Left renal cortex interstitium (tissue), 4 donors: ENCODE measurements around the gene PRLR. TPM values are rescaled to one million over a fixed set of nuclear protein-coding genes. Genes with fewer than 3 reads are reported as not detected.
"Not testable (repeated sequence)": the region's sequence is repeated elsewhere in the genome, so short reads cannot be mapped to it uniquely, and the experiment has no call there.

Source experiments
- DNase-seq, 4 donors: peaks; one replicate each; pipeline ENCODE4 v3.0.0-alpha.2; 2013; ENCODE audit warnings: low read depth in 4 of 4, low spot score in 2 of 4, missing footprints in 1 of 4
- polyA plus RNA-seq, 4 donors: library from polyadenylated mRNA; unstranded; fragments of 120-200 nt; gene quantifications; one replicate each; pipeline ENCODE4 v1.2.1, GENCODE V29; 2013; ENCODE audit not compliant: insufficient read length in 4 of 4

The PRLR gene
- 10 to 100 TPM; 22.8 to 47.8 (median 38.7) TPM for polyA plus RNA-seq

DNA sequence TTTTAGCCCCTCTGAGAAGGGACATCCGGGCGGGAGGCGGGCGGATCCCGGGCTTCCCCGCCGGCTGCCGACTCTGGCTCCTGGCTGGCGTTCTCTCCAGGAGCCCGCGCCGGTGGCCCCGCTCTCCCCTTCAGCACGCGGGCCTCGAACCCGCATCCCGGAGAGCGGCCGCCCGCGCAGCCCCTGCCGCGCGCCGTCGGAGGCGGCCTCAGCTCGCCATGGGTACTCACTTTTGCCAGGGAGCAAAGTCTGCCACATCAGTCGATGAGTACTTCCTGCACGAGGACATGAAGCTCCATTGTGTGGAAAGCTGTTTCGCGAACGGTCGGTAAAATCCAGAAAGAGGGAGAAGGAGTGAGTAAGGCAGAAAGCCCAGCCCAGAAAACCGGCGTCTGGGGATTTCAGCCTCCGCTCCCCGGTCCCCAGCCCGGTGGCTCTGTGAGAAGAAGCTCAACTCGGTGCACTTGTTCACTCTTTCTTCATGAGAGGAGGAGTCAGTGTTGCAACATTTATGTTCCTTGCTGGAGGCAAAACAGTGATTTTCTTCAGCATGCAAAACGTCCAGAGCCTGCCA lies at the start of gene PRLR:
PRLR (minus strand) TSS at position 450 of the 574 bp plus-strand sequence. CDS start 140,867 bp downstream, outside the sequence.
- DNase-seq, result peak in 2 of 4 donors; percentile 36 to 48

GRCh38 chr5:35274839-35275509 lies 44.7 kb upstream of the PRLR start:
- no peak for DNase-seq

- no peak for DNase-seq
These were observed 38.7 kb upstream of the PRLR start for GRCh38 chr5:35269006-35269405.

- DNase-seq, result no peak
These were observed 36.0 kb upstream of the PRLR start for GRCh38 chr5:35266276-35266675.

DNA sequence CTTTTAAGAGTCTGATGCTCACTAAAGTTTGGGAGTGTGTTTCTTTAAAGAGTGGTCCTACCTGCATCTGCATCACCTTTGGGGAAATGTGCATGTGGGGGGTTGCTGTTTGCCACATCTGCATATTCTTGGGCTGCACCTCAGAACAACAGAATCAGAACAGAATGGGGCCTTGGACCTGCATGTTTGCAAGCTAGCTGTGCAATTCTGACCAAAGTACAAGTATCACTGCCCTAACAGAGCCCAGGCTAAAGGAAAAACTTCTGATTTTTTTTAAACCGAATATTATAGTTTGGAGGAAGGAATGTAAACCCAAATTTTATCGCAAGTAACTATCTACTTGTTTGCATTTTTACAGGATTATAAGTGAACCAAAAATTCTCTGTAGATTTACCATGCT lies 34.2 kb upstream of the PRLR start:
- no peak for DNase-seq

DNA sequence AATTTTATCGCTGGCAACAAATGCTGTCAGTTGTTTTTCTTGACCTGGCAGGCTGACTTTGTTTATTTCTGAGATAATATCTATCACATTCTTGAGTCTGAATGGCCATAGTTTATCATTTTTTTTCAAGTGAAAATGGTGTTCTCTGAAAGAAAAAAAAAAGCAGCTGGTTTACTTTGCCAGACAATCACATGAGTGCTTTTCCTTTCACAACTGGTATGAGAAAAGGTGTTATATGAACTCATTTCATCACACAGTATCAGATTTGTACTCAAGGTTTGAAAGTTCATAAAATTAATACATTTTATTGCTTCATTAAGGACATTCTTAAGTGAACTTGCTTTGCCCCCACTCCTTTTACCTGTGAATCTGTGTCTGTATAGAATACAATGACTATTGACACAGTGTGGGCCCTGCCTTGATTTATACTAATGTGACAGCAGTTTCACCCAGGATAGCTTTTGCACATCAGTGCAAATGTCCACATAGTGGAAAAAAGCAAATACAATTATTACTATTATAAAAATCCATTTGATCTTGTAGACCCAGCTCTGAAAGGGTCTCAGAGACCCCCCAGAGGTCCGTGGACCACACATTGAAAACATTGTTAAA lies 33.1 kb upstream of the PRLR start:
- DNase-seq, result no peak

- DNase-seq, result no peak
These were observed 23.3 kb upstream of the PRLR start for GRCh38 chr5:35253582-35253981.

DNA sequence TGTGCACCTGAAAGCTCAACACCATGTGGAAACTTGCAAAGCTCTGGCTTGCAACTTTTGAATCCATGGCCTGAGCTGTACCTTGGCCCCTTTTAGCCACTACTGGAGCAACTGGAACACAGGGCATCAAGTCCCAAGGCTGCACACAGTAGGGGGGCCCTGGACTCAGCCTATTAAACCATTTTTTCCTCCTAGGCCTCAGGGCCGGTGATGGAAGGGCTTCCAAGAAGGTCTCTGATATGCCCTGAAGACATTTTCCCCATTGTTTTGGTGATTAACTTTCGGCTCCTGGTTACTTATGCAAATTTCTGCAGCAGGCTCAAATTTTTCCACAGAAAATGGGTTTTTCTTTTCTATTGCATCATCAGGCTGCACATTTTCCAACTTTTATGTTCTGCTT lies 22.7 kb upstream of the PRLR start:
- no peak for DNase-seq

DNA sequence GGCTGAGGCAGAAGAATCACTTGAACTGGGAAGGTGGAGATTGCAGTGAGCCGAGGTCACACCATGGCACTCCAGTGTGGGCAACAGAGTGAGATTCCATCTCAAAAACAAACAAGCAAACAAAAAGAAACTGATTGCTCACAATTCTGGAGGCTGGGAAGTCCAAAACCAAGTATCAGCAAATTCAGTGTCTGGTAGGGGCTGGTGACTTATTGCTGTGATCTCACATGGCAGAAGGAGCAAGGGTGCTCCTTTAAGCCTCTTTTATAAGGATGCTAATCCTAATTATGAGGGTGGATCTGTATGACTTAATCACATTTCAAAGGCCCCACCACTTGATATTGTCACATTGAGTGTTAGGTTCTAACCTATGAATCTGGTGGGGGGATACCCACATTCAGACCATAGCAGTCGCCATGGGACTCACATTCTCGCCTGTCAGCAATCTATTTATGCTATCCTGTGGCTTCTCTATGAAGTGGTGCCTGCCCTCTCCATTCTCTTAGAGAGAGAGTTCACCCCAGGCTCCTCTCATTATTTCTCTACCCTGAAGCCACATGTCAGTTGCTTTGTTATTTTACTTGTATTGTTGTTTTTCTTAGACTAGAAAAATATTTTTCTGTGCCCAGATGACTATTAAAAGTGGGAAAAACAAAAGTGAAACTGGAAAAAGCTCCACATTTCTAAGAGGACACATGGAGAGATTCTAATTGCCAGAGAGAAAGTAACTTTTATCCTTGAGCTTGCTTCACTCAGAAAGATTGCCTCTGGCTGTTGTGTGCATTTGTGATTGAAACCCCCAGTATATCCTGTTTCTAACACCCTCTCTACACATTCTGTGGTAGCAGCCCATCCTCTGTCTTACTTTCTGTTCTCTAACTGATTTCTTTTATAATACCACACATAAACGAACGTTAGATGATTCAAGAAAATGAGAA lies 18.8 kb upstream of the PRLR start:
- no peak for DNase-seq

GRCh38 chr5:35247648-35248034 lies 17.4 kb upstream of the PRLR start:
- no peak for DNase-seq

GRCh38 chr5:35246900-35247647 lies 16.8 kb upstream of the PRLR start:
- DNase-seq, result peak in 2 of 4 donors; percentile 29 to 55

DNA sequence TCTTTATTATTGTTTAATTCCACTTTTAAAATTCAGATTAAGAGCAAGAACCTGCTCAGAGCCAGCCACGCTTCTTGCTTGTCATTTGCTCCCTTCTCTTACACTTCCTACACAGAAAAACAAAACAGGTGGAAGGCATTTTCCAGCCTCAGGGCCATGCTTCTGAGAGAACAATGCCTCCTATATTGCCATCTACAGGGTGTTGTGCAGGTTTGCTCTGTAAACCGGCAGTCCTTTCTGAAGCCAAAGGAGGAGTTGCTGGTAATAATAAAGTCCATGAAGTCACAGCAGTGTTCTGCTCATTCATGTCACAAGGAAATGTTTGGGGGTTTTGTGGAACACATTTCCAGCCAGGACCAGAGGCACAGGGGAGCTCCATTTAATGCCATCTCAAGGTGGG lies 16.1 kb upstream of the PRLR start:
- no peak for DNase-seq

DNA sequence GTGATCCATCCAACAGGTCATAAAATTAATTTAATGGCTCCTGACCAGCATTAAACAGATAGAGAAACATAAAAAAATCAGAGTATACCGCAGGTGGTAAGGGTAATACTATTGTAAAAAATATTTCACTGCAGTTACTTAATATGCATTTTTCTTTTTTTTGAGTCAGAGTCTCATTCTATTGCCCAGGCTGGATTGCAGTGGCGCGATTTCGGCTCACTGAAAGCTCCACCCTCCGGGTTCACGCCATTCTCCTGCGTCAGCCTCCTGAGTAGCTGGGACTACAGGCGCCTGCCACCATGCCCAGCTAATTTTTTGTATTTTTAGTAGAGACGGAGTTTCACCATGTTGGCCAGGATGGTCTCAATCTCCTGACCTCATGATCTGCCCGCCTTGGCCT lies 15.1 kb upstream of the PRLR start:
- not testable (repeated sequence) for DNase-seq

GRCh38 chr5:35244171-35244570 lies 13.9 kb upstream of the PRLR start:
- DNase-seq, result no peak

DNA sequence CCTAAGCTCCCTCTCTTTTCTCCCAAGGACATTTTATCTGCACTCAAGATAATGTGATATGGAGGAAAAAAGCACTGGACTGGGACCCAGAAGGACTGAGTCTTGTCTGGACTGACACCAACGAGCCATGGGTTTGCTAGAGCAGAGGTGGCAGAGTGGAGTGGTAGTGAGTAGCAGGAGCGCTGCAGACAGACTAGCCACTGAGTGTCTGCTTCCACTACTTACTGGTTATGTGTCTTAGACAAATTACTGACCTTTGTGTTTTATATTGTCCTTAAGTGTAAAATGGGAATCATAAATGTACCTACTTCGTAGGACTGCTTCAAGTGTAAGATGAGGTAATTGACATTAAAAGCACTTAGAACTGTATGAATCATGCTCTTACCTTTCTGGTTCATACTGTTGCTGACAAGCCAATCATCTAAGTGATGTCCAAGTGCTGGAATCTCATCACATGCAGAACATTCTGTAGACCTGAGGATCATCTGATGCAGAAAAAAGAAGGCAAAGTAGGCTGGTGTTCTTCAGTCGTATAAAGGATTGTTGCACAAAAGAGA lies 12.5 kb upstream of the PRLR start:
- DNase-seq, result no peak

DNA sequence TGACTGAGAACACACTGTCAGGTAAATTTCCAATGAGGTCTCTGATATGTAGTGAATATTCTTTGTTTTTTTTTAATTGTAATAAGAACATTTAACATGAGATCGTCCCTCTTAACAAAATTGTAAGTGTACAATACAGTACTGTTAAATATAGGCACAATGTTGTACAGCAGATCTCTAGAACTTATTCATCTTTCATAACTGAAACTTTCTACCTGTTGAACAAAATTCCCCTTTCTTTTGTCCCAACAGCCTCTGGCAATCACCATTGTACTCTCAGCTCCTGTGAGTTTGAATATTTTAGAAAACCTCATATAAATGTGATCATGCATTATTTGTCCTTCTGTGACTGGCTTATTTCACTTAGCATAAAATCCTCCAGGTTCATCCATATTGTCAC lies 10.6 kb upstream of the PRLR start:
- no peak for DNase-seq

DNA sequence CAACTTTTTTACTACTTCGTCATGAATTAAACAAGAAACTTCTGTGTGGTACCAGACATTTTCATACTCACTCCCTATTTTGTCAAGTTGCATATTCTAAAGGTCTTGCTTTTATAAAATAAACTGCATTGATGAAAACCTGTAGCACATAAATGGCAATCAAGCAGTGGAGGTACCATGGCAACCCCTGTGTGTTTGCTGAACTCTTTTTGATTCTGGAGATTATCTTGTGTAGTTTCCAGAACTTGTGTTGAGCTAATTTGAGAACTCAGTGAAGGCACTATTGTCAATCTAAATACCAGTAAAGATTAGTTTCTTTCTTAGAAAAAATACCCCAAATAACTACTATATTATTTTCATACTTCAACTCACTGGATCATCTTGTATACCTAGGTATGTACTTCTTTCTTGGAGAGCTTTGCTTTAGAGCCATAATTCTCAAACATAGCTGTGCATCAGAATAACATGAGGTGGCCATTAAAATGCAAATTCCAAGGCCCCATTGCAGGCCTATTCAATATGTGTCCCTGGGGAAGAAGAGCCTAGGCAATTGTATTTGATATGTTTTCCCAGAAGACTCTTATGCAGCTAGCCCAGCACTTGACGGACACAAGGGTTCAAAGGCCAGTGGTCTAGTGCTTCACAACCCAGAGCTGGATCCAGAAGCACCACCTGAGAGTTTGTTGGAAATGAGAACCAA lies 9.8 kb upstream of the PRLR start:
- no peak for DNase-seq

DNA sequence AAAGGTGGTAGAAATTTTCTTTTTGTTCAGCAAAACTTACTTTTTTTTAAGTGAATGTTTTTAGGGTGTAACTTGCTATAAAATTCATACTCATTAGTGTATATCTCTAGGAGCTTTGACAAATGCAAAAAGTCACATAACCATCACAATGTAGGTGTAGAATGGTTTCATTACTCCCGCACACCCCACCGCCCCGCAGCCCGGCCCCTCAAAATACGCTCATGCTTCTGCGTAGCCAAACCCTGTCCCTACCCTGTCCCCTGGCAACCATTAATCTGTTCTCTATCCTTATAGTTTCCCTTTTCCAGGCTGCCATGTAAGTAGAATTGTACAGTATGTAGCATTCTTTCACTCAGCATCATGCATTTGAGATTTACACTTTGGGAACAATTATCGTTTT lies 9.2 kb upstream of the PRLR start:
- DNase-seq, result no peak

- no peak for DNase-seq
These were observed 7.5 kb upstream of the PRLR start for GRCh38 chr5:35237580-35238376.
